Mucosa of rectum (tissue), 2 donors: ENCODE measurements around the gene CELSR1.

Experiments
- H3K27ac ChIP-seq, 2 donors: one replicate each; pipeline ENCODE4 v1.7.0; 2013; ENCODE audit warnings: inconsistent platforms in 2 of 2, low read depth in 2 of 2, low read length in 2 of 2
- H3K27me3 ChIP-seq, 2 donors: one replicate each; pipeline ENCODE4 v1.7.0; 2013; ENCODE audit warnings: low read length in 2 of 2; ENCODE audit not compliant: control insufficient read depth in 2 of 2, insufficient read depth in 2 of 2
- H3K36me3 ChIP-seq, 2 donors: one replicate each; pipeline ENCODE4 v1.7.0; 2013; ENCODE audit warnings: low read length in 2 of 2; ENCODE audit not compliant: control insufficient read depth in 2 of 2, insufficient read depth in 2 of 2
- H3K4me1 ChIP-seq, 2 donors: one replicate each; pipeline ENCODE4 v1.7.0; 2013; ENCODE audit warnings: low read length in 2 of 2, mild to moderate bottlenecking in 1 of 2; ENCODE audit not compliant: control insufficient read depth in 2 of 2, insufficient read depth in 2 of 2
- H3K4me3 ChIP-seq, 2 donors: one replicate each; pipeline ENCODE4 v1.7.0; 2013; ENCODE audit warnings: low read length in 2 of 2
- H3K9ac ChIP-seq, 2 donors: one replicate each; pipeline ENCODE4 v1.7.0; 2013; ENCODE audit warnings: low read length in 2 of 2, low read depth in 1 of 2, mild to moderate bottlenecking in 1 of 2
- H3K9me3 ChIP-seq, 2 donors: one replicate each; pipeline ENCODE4 v1.7.0; 2013; ENCODE audit warnings: low read length in 2 of 2; ENCODE audit not compliant: control insufficient read depth in 2 of 2
- donor health status: healthy.
- donor health status: Normal muscosa, but diverticular disease.

CELSR1 gene

GRCh38 chr22:46512683-46513082 is 24.7 kb downstream of the CELSR1 start:
- Histone ChIP-seq H3K27ac (no peak overlapping the region), H3K4me3 (no peak overlapping the region), H3K9ac (no peak overlapping the region), H3K4me1 (no peaks in the 10 kb centered on the region), H3K9me3 (no peaks in the 10 kb centered on the region), H3K36me3 (no peaks in the 10 kb centered on the region), H3K27me3 (no peaks in the 10 kb centered on the region)

- Histone ChIP-seq H3K9ac (no peak overlapping the region), H3K27me3 (no peaks in the 10 kb centered on the region), H3K4me1 (no peaks in the 10 kb centered on the region), H3K27ac (no peak overlapping the region), H3K36me3 (no peaks in the 10 kb centered on the region), H3K4me3 (no peak overlapping the region), H3K9me3 (no peaks in the 10 kb centered on the region)
Measured at GRCh38 chr22:46512039-46512370, 25.4 kb downstream of the CELSR1 start.

GRCh38 chr22:46511151-46512038 is 26.0 kb downstream of the CELSR1 start:
- Histone ChIP-seq H3K9ac (no peak overlapping the region), H3K4me3 (no peak overlapping the region), H3K27me3 (no peaks in the 10 kb centered on the region), H3K4me1 (no peaks in the 10 kb centered on the region), H3K9me3 (no peaks in the 10 kb centered on the region), H3K36me3 (no peaks in the 10 kb centered on the region), H3K27ac (no peak overlapping the region)

DNA sequence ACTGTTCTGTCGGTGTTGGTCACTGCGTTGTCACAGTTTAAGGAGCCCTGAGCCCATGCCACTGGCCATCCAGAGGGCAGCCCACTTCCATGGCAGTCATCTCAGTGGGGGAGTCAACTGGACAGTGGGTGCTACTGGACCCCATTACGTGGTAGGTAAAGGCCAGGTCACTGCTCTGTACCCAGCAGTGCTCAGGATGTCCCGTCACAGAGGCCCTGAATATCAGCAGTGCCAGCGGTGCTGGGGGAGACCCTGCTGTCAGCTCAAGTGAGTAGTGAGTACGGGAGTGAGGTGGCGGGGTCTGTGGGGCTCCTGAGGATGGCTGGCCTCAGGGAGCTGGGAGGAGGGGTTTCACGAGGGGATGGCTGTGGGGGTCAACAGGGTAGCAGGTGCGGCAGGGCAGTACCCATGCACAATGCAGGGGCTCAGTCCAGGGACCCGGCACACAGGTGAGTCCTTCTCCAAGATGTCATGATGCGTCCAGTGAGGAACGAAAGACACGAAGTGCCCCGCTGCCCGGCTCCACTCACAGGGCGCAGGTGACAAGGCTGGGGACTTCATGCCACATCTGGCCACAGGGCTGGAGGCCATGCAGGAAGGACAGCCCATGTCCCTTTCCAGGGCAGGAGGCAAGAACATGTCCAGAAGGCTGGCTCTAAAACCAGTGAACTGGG is 27.9 kb downstream of the CELSR1 start:
- no peak overlapping the region for H3K9ac ChIP-seq
- no peak overlapping the region for H3K4me3 ChIP-seq
- H3K4me1 ChIP-seq = no peaks in the 10 kb centered on the region
- no peaks in the 10 kb centered on the region for H3K27me3 ChIP-seq
- H3K36me3 ChIP-seq = no peaks in the 10 kb centered on the region
- H3K27ac ChIP-seq = no peak overlapping the region
- H3K9me3 ChIP-seq = no peaks in the 10 kb centered on the region

DNA sequence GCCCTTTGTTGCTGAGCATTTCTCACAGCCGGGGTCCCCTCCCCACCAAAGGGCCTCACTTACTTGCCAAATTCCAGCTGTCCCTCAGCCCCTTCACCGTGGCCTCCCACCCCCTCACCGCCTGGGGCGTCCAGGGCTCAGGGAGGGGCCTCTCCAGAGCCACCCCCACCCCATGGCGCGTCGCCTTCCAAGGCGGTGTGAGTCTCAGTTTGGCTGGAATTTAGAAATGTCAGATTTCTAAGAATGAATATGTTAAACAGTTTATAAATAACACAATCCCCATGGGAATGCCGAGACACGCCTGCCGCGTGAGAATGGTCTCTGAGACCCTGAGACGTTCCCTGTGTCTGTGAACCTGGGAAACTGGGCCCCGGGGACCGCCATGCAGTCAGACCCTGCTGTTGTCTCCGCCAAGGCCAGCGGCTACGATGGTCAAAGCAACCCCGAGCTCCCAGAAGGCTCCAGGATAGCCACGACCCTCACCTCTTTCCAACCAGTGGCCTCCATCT is 28.9 kb downstream of the CELSR1 start:
- no peak overlapping the region for H3K4me3 ChIP-seq
- H3K9me3 ChIP-seq = no peaks in the 10 kb centered on the region
- H3K27me3 ChIP-seq = no peaks in the 10 kb centered on the region
- no peak overlapping the region for H3K9ac ChIP-seq
- no peak overlapping the region for H3K27ac ChIP-seq
- no peaks in the 10 kb centered on the region for H3K36me3 ChIP-seq
- no peaks in the 10 kb centered on the region for H3K4me1 ChIP-seq

GRCh38 chr22:46507451-46508425 is 29.7 kb downstream of the CELSR1 start:
- Histone ChIP-seq H3K9me3 (no peaks in the 10 kb centered on the region), H3K36me3 (no peaks in the 10 kb centered on the region), H3K4me1 (no peaks in the 10 kb centered on the region), H3K27me3 (no peaks in the 10 kb centered on the region), H3K4me3 (no peak overlapping the region), H3K27ac (no peak overlapping the region), H3K9ac (no peak overlapping the region)

DNA sequence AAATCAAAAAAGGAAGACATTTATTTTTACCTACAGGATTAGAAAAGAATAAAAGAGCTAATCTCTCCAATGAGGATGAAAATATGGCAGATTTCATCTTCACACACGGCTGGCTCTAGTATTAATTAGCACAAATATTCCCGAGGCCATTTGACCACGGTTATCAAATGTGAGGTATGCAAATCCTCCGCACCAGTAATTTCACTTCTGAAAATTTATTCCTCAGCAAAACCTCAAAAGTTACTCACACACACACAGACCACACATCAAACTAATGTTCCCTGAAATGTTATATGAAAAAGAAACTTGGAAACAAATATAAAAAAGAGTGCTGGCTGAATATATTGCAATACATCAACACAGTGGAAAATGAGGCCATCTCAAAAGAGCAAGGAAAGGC is 32.8 kb downstream of the CELSR1 start:
- Histone ChIP-seq H3K4me1 (no peaks in the 10 kb centered on the region), H3K27me3 (no peaks in the 10 kb centered on the region), H3K9me3 (no peaks in the 10 kb centered on the region), H3K9ac (no peak overlapping the region), H3K27ac (no peak overlapping the region), H3K36me3 (no peaks in the 10 kb centered on the region), H3K4me3 (no peak overlapping the region)

DNA sequence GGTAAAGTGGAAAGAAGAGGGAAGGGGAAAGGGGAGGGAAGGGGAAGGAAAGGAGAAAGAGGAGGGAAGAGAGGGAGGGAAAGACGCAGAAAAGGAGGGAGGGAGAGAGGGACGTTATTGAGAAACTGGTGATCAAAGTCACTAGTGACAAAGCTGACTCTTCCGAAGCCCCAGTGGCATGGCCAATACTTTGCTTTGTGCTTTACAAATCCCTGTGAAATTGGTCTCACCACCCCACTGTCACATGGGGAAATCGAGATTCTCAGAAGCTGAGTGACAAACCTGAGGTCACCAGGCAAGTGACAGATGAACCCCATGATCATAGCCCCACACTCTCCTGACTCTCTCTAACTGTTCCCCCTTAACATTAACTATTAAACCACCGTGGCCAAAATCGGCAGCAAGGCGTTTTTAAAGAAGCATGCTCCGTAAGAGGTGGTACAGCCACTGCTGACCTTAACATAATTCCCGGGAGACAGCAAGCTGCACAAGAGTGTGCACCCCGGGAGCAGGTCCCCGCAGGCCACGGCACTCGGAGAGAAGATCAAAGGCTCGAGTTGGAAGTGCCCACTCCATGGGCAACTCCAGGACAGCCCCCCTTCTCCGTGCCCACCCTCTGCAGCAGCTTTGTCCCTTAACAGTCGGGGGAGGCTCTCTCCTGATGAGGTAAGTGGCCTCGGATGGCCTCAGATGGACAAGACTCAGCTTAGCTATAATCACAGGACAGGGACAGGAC is 34.8 kb downstream of the CELSR1 start:
- H3K4me3 ChIP-seq = no peak overlapping the region
- H3K27ac ChIP-seq = no peak overlapping the region
- no peak overlapping the region for H3K9ac ChIP-seq
- H3K27me3 ChIP-seq = no peaks in the 10 kb centered on the region
- no peaks in the 10 kb centered on the region for H3K4me1 ChIP-seq
- no peaks in the 10 kb centered on the region for H3K9me3 ChIP-seq
- H3K36me3 ChIP-seq = no peaks in the 10 kb centered on the region

- Histone ChIP-seq H3K27me3 (no peaks in the 10 kb centered on the region), H3K9me3 (no peaks in the 10 kb centered on the region), H3K4me1 (no peaks in the 10 kb centered on the region), H3K27ac (no peak overlapping the region), H3K4me3 (no peak overlapping the region), H3K9ac (no peak overlapping the region), H3K36me3 (no peaks in the 10 kb centered on the region)
Measured at GRCh38 chr22:46501701-46502100, 35.7 kb downstream of the CELSR1 start.
